GM12878 (cell line): Measurements from ENCODE around the gene AMPD3. TPM values are rescaled to one million over a fixed set of nuclear protein-coding genes. Genes with fewer than 3 reads are reported as not detected.

Experiments used
- ATAC-seq: fragments of 200-7000 bp; cut with Tn5 transposase; 3 replicates; pipeline ENCODE4 v1.9.1; 2020; ENCODE audit warnings: mild to moderate bottlenecking, moderate library complexity
- BruUV-seq: library from RNA; stranded (reverse); fragments of 400-500 nt; replicated peaks from 2 replicates; lab custom pipeline; 2021; lab: Mats Ljungman, UMichigan
- CTCF ChIA-PET: fragments of 300-600 bp; sonication (Branson Sonifier 250); formaldehyde crosslinking; extraction: SDS; loops from one replicate; lab custom pipeline; 2021; ENCODE audit warnings: inconsistent platforms; lab: Yijun Ruan, JAX
- POLR2A ChIA-PET: fragments of 350-600 bp; formaldehyde crosslinking; extraction: SDS; loops from one replicate; lab custom pipeline; 2021; ENCODE audit warnings: inconsistent platforms; lab: Charles Lee
- RAD21 ChIA-PET: fragments of 300-600 bp; sonication (Branson Sonifier 250); formaldehyde crosslinking; loops from one replicate; lab custom pipeline; 2023; ENCODE audit warnings: antibody characterized with exemption; ENCODE audit not compliant: unreplicated experiment; lab: Charles Lee
- SMC1A ChIA-PET: fragments of 300-600 bp; sonication (Branson Sonifier 250); formaldehyde crosslinking; loops from one replicate; lab custom pipeline; 2023; ENCODE audit not compliant: unreplicated experiment, uncharacterized antibody; lab: Charles Lee
- DNase-seq: peaks from one replicate; pipeline ENCODE4 v3.0.0-alpha.2; 2011; ENCODE audit warnings: low read depth, low spot score
- FAIRE-seq: peaks from 3 replicates; lab custom pipeline; 2011; peaks lifted over from hg19 to GRCh38; lab: Jason Lieb, UNC
- H2AFZ ChIP-seq: 2 replicates; pipeline ENCODE4 v1.6.0; 2011; ENCODE audit warnings: low read depth, low read length, control low read depth; ENCODE audit not compliant: control insufficient read depth
- H3K27ac ChIP-seq: 2 replicates; pipeline ENCODE4 v1.5.1; 2011; ENCODE audit warnings: control low read depth; ENCODE audit not compliant: control insufficient read depth, insufficient read depth
- H3K27me3 ChIP-seq, 2 experiments: replicated peaks in 1 of 2; 2 replicates each; pipeline versions ENCODE4 v1.6.0 to v1.6.1; 2011; ENCODE audit warnings: low read length in 1 of 2; ENCODE audit not compliant: control insufficient read depth in 2 of 2, insufficient read depth in 2 of 2
- H3K36me3 ChIP-seq, 2 experiments: 2 replicates each; pipeline ENCODE4 v1.5.1; 2011; ENCODE audit warnings: low read length in 1 of 2; ENCODE audit not compliant: control insufficient read depth in 2 of 2, insufficient read depth in 2 of 2
- H3K4me1 ChIP-seq: 2 replicates; pipeline ENCODE4 v1.6.1; 2011; ENCODE audit warnings: mild to moderate bottlenecking, low read length, moderate library complexity, mixed read lengths; ENCODE audit not compliant: control insufficient read depth, insufficient read depth
- H3K4me2 ChIP-seq: 2 replicates; pipeline ENCODE4 v1.6.0; 2011; ENCODE audit warnings: control low read depth; ENCODE audit not compliant: control insufficient read depth, insufficient read depth
- H3K4me3 ChIP-seq: fragments of 200-600 bp; sonication (generic); 2 replicates; pipeline ENCODE4 v1.5.1; 2016
- H3K79me2 ChIP-seq: 2 replicates; pipeline ENCODE4 v1.6.0; 2011; ENCODE audit warnings: low read length; ENCODE audit not compliant: control insufficient read depth, insufficient read depth
- H3K9ac ChIP-seq: 2 replicates; pipeline ENCODE4 v1.8.0; 2011; ENCODE audit warnings: low read length, control low read depth, mixed read lengths; ENCODE audit not compliant: control insufficient read depth, insufficient read depth
- H3K9me3 ChIP-seq: replicated peaks from 3 replicates; pipeline ENCODE4 v1.5.1; 2011; ENCODE audit warnings: mild to moderate bottlenecking, low read length; ENCODE audit not compliant: control insufficient read depth, insufficient read depth
- H4K20me1 ChIP-seq: 2 replicates; pipeline ENCODE4 v1.6.0; 2011; ENCODE audit not compliant: control insufficient read depth, insufficient read depth
- CBX5 ChIP-seq: sonication (generic); IDR thresholded peaks from 2 replicates; pipeline ENCODE4 v1.6.1; 2016; ENCODE audit warnings: low read depth, moderate library complexity, mild to moderate bottlenecking, inconsistent platforms
- DPF2 ChIP-seq: fragments of 450-650 bp; IDR thresholded peaks from 2 replicates; pipeline ENCODE4 v1.6.1; 2017; ENCODE audit warnings: mild to moderate bottlenecking
- IRF4 ChIP-seq: IDR thresholded peaks from 2 replicates; pipeline ENCODE4 v1.6.1; 2011; ENCODE audit warnings: low read depth, low read length
- JUNB ChIP-seq: IDR thresholded peaks from 2 replicates; pipeline ENCODE4 v1.6.1; 2016; ENCODE audit warnings: antibody characterized with exemption, mild to moderate bottlenecking
- MTA3 ChIP-seq: IDR thresholded peaks from 2 replicates; pipeline ENCODE4 v1.6.1; 2012; ENCODE audit warnings: low read length, inconsistent platforms, borderline replicate concordance
- MYB ChIP-seq: fragments of 150-350 bp; IDR thresholded peaks from 2 replicates; pipeline ENCODE4 v1.6.1; 2014; ENCODE audit warnings: mild to moderate bottlenecking, low read depth, low read length, borderline replicate concordance
- NFIC ChIP-seq: IDR thresholded peaks from 2 replicates; pipeline ENCODE4 v1.6.1; 2012; ENCODE audit warnings: low read depth, mild to moderate bottlenecking, inconsistent platforms, low read length, moderate library complexity
- RCOR1 ChIP-seq: conservative IDR thresholded peaks from 2 replicates; pipeline ENCODE4 v1.6.1; 2012; ENCODE audit warnings: low read depth, low read length, improper control_type of control experiment
- RUNX3 ChIP-seq: IDR thresholded peaks from 2 replicates; pipeline ENCODE4 v1.6.1; 2012; ENCODE audit warnings: low read length, inconsistent platforms
- SPI1 ChIP-seq: IDR thresholded peaks from 2 replicates; pipeline ENCODE4 v1.6.1; 2011; ENCODE audit warnings: low read depth, mild to moderate bottlenecking, low read length, moderate library complexity, borderline replicate concordance; ENCODE audit not compliant: insufficient read depth
- SRF ChIP-seq, 2 experiments: IDR thresholded peaks; 2 replicates each; pipeline ENCODE4 v1.6.1; 2011; ENCODE audit warnings: low read depth in 2 of 2, low read length in 2 of 2, mild to moderate bottlenecking in 1 of 2, moderate library complexity in 1 of 2
- STAT3 ChIP-seq: IDR thresholded peaks from 2 replicates; pipeline ENCODE4 v1.6.1; 2011; ENCODE audit warnings: low read depth, low read length, improper control_type of control experiment
- TAF1 ChIP-seq: IDR thresholded peaks from 2 replicates; pipeline ENCODE4 v1.6.1; 2011; ENCODE audit warnings: mild to moderate bottlenecking, low read depth, low read length, borderline replicate concordance
- TCF3 ChIP-seq: IDR thresholded peaks from 2 replicates; pipeline ENCODE4 v1.6.1; 2012; ENCODE audit warnings: low read depth, mild to moderate bottlenecking, low read length, borderline replicate concordance; ENCODE audit not compliant: insufficient read depth
- YBX1 ChIP-seq: fragments of 450-650 bp; IDR thresholded peaks from 2 replicates; pipeline ENCODE4 v1.6.1; 2016; ENCODE audit warnings: antibody characterized with exemption
- ZNF274 ChIP-seq: IDR thresholded peaks from one replicate; pipeline ENCODE4 v1.8.0; 2011; ENCODE audit not compliant: insufficient read length, insufficient read depth
- WGBS: methylation state at CpG from one replicate; pipeline ENCODE4 v1.1.6; 2016; ENCODE audit warnings: low lambda C conversion rate; ENCODE audit not compliant: insufficient replicate concordance, insufficient coverage; ENCODE audit errors: missing lambda C conversion rate; 5-methylcytosine and 5-hydroxymethylcytosine counted together
- in situ Hi-C: fragments of 300-500 bp; cut with MboI; formaldehyde crosslinking; loops from 9 replicates; pipeline ENCODE4 v1.14.3; 2018; ENCODE audit warnings: mixed read lengths
- intact Hi-C: fragments of 100-400 bp; cut with micrococcal nuclease; formaldehyde crosslinking; loops from one replicate; pipeline ENCODE4 v1.14.2; 2022; ENCODE audit not compliant: unreplicated experiment
- polyA plus RNA-seq, 11 experiments: library from polyadenylated mRNA; depleted of rRNA in 4 of 11; unstranded in 6 of 11; stranded (reverse) in 5 of 11; fragments of >200 nt; fragmentation: Nextera tagmentation in 4 of 11; fragmentation: Illumina TruSeq in 1 of 11; extraction: Ambion mirVana in 4 of 11; extraction: Trizol in 1 of 11; gene quantifications; 1 replicate in 1 of 11; 2 replicates in 10 of 11; pipeline versions ENCODE4 v1.2.1 to v1.2.3, GENCODE V29; 2011 to 2016; ENCODE audit warnings: inconsistent platforms in 2 of 11, missing spikeins in 2 of 11, low read depth in 1 of 11
- total RNA-seq, 4 experiments: library from RNA; depleted of rRNA in 3 of 4; stranded (reverse); fragments of >200 nt in 3 of 4; fragmentation: Illumina TruSeq in 1 of 4; extraction: Trizol in 1 of 4; gene quantifications; 2 replicates each; pipeline versions ENCODE4 v1.2.1 to v1.2.3, GENCODE V29; 2013 to 2021
- TF ChIP-seq, protein P1 (sequence below): IDR thresholded peaks from 2 replicates; pipeline ENCODE4 v1.6.1; 2012; ENCODE audit warnings: mild to moderate bottlenecking, low read depth, low read length

Gene AMPD3
- total and polyA plus RNA-seq, 10 of the 15 experiments (the other 5 are each of a cell fraction or from before 2014, with no cell fraction given) = 5.6 to 28.6 (median 15.9) TPM

DNA sequence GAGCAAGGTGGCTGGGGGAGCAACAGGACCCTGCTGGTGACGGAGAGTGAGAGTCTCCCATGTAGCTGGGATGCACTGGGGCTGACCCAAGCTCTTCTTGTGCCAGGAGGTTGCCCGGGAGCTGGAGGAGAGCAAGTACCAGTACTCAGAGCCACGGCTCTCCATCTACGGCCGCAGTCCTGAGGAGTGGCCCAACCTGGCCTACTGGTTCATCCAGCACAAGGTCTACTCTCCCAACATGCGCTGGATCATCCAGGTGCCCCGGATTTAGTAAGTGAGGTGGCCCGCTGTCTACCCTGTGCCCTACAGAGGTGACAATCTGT lies 40.4 kb downstream of the AMPD3 start:
- BruUV-seq = no TSS peak
- Histone ChIP-seq H3K27ac (no peak overlapping the region), H4K20me1 (no peaks in the 10 kb centered on the region), H3K4me1 (no peaks in the 10 kb centered on the region), H3K27me3 (no peaks in the 10 kb centered on the region), H3K9me3 (no peaks in the 10 kb centered on the region; the same call in 2 of the 3 replicates), H3K36me3 (peaks cover 2 to 12% of the 10 kb centered on the region in 2 experiments; a peak in 3 of 4 replicates), H3K4me2 (no peak overlapping the region), H2AFZ (no peak overlapping the region), H3K79me2 (no peaks in the 10 kb centered on the region), H3K4me3 (no peak overlapping the region), H3K9ac (no peak overlapping the region)
- WGBS = 82% methylated on average over 7 of the region's 8 CpGs
- CTCF ChIA-PET = no interaction called here
- POLR2A ChIA-PET = no interaction called here
- RAD21 ChIA-PET = interaction anchor here (0.6 kb wide), 1 partner anchor 113 kb away, joined by 4 read pairs; no protein-coding TSS in a partner anchor
- SMC1A ChIA-PET = interaction anchor here (0.8 kb wide), 1 partner anchor 158 kb away, joined by 3 read pairs; no protein-coding TSS in a partner anchor
- intact Hi-C loops = no loop called here
- ATAC-seq (no peak), FAIRE-seq (no peak), DNase-seq (no peak)
- in situ Hi-C loops = no loop called here
- no peak for TF ChIP-seq NFIC
- no peak for TF ChIP-seq TAF1
- no peak for TF ChIP-seq ZNF274
- no peak for TF ChIP-seq RCOR1
- TF ChIP-seq STAT3 = no peak
- no peak for TF ChIP-seq DPF2
- no peak for TF ChIP-seq RUNX3
- TF ChIP-seq TCF3 = no peak
- no peak for TF ChIP-seq JUNB

DNA sequence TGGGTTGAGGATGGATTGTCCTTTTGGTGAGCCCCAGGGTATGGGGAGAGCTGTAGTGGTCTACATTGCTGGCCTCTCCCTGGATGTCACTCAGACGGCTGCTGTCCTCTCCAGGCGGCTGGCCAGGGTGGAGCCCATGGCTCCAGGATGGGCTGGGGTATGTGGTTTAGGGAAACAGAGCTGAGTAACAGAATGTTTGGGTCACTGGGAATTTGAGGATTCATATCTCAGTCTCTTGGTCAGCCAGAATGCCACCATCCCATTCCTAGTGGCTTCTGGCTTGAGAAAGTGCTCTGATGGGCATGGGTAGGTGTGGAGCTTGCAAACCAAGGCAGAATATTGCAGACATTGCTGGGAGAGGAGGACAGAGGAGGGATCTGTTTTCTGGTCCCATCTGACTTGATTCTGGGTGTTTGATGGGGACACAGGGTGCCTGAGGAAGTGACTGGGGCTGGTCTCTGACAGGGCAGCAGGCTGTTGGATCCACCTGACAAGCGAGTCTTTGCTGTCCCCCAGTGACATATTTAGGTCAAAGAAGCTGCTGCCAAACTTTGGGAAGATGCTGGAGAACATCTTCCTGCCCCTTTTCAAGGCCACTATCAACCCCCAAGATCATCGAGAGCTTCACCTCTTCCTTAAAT lies 41.4 kb downstream of the AMPD3 start:
- H3K36me3 ChIP-seq = peaks cover 2 to 12% of the 10 kb centered on the region in 2 experiments; a peak in 3 of 4 replicates
- 71% methylated on average over 4 of the region's 4 CpGs for WGBS
- SMC1A ChIA-PET = interaction anchor here (0.8 kb wide), 1 partner anchor 157 kb away, joined by 3 read pairs; no protein-coding TSS in a partner anchor
- TF ChIP-seq SPI1 (no peak), CBX5 (no peak), MYB (no peak), JUNB (no peak), MTA3 (no peak), YBX1 (no peak), IRF4 (no peak), SRF (IDR thresholded peaks at IDR 0.05; ENCODE audit: low read depth in 2 of 2, low read length in 2 of 2) (no peak)
- TF ChIP-seq, protein P1, sequence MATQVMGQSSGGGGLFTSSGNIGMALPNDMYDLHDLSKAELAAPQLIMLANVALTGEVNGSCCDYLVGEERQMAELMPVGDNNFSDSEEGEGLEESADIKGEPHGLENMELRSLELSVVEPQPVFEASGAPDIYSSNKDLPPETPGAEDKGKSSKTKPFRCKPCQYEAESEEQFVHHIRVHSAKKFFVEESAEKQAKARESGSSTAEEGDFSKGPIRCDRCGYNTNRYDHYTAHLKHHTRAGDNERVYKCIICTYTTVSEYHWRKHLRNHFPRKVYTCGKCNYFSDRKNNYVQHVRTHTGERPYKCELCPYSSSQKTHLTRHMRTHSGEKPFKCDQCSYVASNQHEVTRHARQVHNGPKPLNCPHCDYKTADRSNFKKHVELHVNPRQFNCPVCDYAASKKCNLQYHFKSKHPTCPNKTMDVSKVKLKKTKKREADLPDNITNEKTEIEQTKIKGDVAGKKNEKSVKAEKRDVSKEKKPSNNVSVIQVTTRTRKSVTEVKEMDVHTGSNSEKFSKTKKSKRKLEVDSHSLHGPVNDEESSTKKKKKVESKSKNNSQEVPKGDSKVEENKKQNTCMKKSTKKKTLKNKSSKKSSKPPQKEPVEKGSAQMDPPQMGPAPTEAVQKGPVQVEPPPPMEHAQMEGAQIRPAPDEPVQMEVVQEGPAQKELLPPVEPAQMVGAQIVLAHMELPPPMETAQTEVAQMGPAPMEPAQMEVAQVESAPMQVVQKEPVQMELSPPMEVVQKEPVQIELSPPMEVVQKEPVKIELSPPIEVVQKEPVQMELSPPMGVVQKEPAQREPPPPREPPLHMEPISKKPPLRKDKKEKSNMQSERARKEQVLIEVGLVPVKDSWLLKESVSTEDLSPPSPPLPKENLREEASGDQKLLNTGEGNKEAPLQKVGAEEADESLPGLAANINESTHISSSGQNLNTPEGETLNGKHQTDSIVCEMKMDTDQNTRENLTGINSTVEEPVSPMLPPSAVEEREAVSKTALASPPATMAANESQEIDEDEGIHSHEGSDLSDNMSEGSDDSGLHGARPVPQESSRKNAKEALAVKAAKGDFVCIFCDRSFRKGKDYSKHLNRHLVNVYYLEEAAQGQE = no peak

More for the DNA sequence above, 41.4 kb downstream of the AMPD3 start:
- Histone ChIP-seq H3K27ac (no peak overlapping the region), H3K9me3 (no peaks in the 10 kb centered on the region), H3K4me1 (no peaks in the 10 kb centered on the region), H3K9ac (no peak overlapping the region), H2AFZ (no peak overlapping the region), H3K4me3 (no peak overlapping the region), H4K20me1 (no peaks in the 10 kb centered on the region), H3K27me3 (no peaks in the 10 kb centered on the region), H3K79me2 (no peaks in the 10 kb centered on the region), H3K4me2 (no peak overlapping the region)
- POLR2A ChIA-PET = interaction anchor here (0.6 kb wide), 1 partner anchor 103 kb away, joined by 3 read pairs; no protein-coding TSS in a partner anchor
- DNase-seq (no peak), FAIRE-seq (no peak), ATAC-seq (no peak)
- BruUV-seq = no TSS peak
- RAD21 ChIA-PET = no interaction called here
- intact Hi-C loops = no loop called here
- in situ Hi-C loops = no loop called here
- CTCF ChIA-PET = no interaction called here
